ENCODE measurements around the gene SERGEF. TPM values are rescaled to one million over a fixed set of nuclear protein-coding genes. Genes with fewer than 3 reads are reported as not detected.

Gene SERGEF
- total and polyA plus RNA-seq, 4 donors, result 43.1 to 137 (median 72.8) TPM

Other genes starting within 250 kb of the SERGEF start
- gene TPH1, start 33.2 kb upstream of the SERGEF start, total RNA-seq, result 10 to 100 TPM; 14.9 to 20.0 TPM
- gene TPH1, start 33.2 kb upstream of the SERGEF start, polyA plus RNA-seq, result 10 to 100 TPM in 1 of 2 donors, 1 to 10 TPM in 1; 5.2 to 22.7 TPM
- 10 to 100 TPM in 1 of 2 donors, 1 to 10 TPM in 1; 9.3 to 15.8 TPM for gene SAAL1, start 93.0 kb upstream of the SERGEF start, total RNA-seq
- 10 to 100 TPM in 1 of 2 donors, 1 to 10 TPM in 1; 4.0 to 15.7 TPM for gene SAAL1, start 93.0 kb upstream of the SERGEF start, polyA plus RNA-seq
- gene MRGPRX3, start 119.5 kb upstream of the SERGEF start, total RNA-seq, result not detected
- gene MRGPRX3, start 119.5 kb upstream of the SERGEF start, polyA plus RNA-seq, result not detected
- gene MRGPRX4, start 159.8 kb upstream of the SERGEF start, total RNA-seq, result not detected
- gene MRGPRX4, start 159.8 kb upstream of the SERGEF start, polyA plus RNA-seq, result not detected
- under 1 TPM in 1 of 2 donors, not detected in 1; 0.84 TPM for gene SAA4, start 223.8 kb upstream of the SERGEF start, total RNA-seq
- 1 to 10 TPM in 1 of 2 donors, not detected in 1; 2.1 TPM for gene SAA4, start 223.8 kb upstream of the SERGEF start, polyA plus RNA-seq
- gene SAA2, start 235.6 kb upstream of the SERGEF start, total RNA-seq, result 10 to 100 TPM; 21.8 to 26.3 TPM
- 1 to 10 TPM in 1 of 2 donors, not detected in 1; 1.3 TPM for gene SAA2, start 235.6 kb upstream of the SERGEF start, polyA plus RNA-seq